GM19025 (cell line): ENCODE results near the gene PIP5K1A.
"Not testable (repeated sequence)": the region's sequence is repeated elsewhere in the genome, so short reads cannot be mapped to it uniquely, and the experiment has no call there.

Source experiments
- ATAC-seq: cut with Tn5 transposase; IDR thresholded peaks from one replicate; pipeline ENCODE4 v1.9.1; 2021; ENCODE audit warnings: mild to moderate bottlenecking, low read depth, moderate library complexity; ENCODE audit not compliant: unreplicated experiment

PIP5K1A gene

DNA sequence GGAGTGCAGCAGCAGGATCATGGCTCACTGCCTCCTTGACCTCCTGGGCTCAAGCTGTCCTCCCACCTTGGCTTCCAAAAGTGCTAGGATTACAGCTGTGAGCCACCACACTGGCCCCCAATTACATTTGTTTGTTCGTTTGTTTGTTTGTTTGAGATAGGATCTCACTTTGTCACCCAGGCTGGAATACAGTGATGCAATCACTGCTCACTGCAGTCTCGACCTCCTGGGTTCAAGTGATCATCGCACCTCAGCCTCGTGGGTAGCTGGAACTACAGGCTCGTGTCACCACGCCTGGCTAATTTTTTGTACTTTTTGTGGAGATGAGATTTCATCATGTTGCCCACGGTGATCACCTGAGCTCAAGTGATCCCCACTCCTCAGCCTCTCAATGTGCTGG, 6.3 kb upstream of the PIP5K1A start:
- no peak for ATAC-seq

DNA sequence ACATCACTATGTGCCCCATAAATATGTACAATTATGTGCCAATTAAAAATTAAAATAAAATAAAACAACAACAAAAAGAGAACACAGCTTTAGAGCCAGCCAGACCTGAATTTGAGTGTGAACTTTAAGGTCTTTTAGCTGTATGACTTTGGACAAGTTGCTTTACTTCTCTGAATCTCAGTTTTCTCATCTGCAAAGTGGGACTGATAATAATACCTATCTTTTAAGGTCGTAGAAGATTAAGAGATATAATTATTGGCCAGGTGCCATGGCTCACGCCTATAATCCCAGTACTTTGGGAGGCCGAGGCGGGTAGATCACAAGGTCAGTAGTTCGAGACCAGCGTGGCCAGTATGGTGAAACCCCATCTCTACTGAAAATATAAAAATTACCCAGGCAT, 5.0 kb upstream of the PIP5K1A start:
- ATAC-seq, result no peak

DNA sequence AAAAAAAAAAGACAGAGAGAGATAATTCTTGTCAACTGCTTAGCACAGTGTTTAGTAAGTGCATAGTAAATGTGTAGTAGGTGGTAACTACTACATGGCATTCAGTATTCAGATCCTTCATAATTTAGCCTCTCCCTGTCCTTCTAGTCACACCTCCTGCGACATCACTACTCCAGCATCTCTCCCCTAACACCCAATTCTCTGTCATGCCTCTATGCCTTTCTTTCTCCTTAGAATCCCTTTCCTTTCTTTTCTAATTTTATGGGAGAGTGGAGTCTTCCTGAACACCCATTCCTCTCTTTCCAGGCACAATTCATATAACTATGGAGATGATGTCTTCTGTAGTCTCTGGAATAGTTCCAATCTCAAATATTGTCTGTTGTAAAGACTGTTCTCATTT, 4.5 kb upstream of the PIP5K1A start:
- ATAC-seq, result no peak

DNA sequence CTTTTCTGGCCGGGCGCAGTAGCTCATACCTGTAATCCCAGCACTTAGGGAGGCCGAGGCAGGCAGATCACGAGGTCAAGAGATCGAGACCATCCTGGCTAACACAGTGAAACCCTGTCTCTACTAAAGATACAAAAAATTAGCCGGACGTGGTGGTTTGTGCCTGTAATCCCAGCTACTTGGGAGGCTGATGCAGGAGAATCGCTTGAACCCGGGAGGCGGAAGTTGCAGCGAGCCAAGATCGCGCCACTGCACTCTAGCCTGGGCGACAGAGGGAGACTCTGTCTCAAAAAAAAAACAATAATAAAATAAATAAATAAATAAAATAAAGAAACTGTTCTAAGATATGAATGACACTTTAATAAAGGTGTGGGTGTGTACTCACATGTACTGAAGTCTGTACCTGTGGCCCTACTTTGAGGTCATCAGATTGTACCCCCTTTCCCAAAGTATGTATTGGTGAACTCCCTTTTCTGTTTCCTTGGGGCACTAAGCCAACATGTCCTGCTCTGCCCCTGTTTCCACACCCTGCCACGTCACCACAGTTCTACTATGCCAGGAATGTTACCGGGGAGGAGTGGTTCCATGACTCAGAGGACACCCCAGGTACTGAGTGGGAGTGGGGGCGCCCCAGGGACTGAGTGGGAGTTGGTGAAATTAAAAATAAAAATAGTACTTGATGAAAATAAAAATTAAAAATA, 3.3 kb upstream of the PIP5K1A start:
- ATAC-seq, result not testable (repeated sequence)

DNA sequence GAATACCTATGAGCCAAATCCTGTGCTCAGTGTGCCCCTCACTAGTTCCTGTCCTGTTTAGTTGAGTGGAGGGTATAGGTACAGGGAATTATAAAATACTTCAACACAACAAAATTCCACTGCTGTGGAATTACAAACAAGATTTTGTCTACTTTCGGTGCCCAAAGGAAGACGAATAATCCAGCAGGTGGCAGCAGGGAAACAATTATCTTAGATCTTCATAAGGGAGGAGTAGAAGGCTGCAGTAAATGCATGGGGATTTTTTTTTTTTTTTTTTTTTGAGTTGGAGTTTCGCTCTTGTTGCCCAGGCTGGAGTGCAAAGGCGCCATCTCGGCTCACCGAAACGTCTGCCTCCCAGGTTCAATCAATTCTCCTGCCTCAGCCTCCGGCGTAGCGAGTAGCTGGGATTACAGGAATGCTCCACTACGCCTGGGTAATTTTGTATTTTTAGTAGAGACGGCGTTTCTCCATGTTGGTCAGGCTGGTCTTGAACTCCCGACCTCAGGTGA, 2.0 kb upstream of the PIP5K1A start:
- ATAC-seq, result no peak

DNA sequence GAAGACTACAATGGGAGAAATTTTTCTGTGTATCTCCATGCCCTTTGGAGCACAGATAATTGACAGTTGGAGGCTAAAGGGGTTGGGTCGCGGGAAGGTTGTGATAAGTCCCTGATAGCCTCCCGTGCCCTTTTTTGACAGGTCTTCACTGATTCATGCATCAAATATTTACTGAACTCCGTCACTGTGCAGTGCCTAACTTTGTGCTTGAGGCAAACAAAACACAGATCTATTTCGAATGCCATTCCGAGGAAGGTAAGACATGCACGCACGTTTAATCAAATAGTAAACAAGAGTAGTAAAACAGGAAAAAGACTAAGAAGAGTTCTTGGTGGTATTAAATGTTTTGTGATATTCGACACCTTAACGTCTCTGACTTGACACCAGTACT, 494 bp upstream of the PIP5K1A start:
- no peak for ATAC-seq

DNA sequence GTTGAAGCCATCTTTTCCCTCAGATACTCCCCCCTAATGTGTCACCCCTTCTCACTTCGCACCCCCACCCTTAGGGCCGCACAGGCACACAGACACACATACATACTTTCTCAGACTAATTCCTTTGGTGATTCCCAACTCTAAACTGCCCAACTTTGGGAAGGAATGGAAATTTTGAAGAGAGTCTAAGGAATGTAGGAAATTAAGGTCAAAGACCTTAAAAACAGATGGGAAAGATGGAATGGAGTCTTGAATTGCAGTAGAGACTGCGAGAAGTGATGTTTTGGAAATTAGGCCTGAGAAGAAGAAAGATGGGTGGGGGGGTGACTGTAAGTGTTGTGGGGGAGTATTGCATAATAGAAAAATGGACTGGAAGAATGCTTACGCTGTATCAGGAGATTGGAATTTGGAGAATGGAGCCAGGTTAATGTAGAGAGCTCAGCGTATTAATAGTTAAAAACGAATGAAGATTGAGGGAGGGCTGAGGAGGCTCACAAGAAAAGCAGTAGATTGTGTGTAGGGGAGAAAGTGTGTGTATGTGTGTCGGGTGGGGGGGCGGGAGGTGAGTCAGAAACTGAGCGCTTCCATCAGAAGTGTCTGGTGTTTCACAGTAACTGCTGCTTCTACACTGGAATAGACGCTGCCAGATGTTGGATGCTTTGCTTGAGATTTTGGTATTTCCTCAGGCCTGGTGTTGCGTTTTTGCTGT, 1.7 kb downstream of the PIP5K1A start:
- no peak for ATAC-seq

DNA sequence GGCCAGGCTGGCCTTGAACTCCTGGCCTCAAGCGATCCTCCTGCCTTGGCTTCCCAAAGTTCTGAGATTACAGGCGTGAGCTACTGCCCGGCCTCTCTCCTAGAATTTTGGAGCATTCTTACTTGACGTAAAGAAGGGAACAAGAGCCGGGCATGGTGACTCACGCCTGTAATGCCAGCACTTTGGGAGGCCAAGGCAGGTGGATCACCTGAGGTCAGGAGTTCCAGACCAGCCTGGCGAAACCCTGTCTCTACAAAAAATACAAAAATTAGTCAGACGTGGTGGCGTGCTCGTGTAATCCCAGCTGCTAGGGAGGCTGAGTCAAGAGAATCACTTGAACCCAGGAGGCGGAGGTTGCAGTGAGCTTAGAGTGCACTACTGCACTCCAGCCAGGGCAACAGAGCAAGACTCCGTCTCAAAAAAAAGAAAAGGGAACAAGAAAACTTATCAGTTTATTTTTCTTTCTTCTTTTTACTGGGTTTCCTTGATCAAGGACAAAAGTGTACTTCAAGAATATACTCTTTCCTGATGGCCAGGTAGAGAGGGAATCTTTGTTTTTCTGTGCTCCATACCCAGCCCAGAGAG, 7.1 kb downstream of the PIP5K1A start:
- not testable (repeated sequence) for ATAC-seq

DNA sequence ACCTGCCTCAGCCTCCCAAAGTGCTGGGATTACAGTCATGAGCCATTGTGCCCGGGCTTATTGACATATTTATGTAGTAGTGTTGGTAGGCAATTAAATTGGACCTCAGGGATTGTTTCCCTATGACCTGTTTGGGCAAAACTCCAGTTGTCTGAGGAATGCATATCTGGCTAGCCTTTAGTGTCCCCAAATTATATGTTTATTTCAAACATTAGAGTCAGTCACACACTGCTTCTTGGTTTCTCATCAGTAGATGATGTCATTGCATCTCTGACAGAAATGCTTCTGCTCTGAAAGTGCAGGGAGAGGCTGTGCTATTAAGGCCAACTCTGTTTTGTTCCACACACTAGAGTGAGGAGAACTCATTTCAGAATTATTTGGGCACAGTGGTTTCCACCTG, 12.5 kb downstream of the PIP5K1A start:
- no peak for ATAC-seq

DNA sequence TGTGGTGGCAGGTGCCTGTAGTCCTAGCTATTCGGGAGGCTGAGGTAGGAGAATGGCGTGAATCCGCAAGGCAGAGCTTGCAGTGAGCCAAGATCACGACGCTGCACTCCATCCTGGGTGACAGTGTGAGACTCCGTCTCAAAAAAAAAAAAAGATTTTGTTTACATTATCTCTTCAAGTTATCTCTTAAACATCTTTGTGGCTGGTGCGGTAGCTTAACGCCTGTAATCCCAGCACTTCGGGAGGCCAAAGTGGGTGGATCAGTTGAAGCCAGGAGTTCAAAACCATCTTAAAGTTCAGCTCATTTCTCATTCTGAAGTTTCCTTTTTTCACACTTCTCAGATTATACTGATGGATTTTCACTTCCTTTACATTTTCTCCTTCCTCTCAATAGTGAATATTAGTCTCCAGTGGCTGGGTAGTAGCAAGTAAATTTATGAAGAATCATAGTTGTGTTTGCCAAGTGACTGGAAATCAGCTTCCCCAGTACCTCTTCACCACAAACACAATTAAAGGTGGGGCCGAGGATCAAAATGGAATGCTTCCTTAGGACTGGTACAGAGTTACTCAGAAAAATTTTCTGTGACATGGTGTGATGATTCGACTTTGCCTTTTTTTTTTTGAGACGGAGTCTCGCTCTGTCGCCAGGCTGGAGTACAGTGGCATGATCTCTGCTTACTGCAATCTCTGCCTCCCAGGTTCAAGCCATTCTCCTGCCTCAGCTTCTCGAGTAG, 13.8 kb downstream of the PIP5K1A start:
- ATAC-seq, result no peak

DNA sequence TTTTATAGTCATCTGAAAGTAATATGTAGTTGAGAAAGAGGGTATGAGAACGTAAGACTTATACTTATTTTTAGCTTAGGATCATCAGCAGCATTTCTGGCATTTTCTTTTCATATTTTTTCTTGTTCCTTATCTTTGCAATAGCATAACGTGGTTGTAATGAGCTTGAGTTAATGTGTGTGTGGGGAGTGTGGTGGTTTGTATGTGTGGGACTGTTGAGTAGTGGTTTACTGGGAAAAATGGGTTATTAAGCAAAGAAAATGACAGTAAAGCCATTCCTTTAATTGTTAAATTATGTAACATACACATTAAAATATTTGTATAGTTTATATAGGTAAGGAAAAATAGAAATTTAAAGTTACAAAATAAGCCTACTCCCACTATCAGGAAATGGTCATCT, 15.2 kb downstream of the PIP5K1A start:
- no peak for ATAC-seq

DNA sequence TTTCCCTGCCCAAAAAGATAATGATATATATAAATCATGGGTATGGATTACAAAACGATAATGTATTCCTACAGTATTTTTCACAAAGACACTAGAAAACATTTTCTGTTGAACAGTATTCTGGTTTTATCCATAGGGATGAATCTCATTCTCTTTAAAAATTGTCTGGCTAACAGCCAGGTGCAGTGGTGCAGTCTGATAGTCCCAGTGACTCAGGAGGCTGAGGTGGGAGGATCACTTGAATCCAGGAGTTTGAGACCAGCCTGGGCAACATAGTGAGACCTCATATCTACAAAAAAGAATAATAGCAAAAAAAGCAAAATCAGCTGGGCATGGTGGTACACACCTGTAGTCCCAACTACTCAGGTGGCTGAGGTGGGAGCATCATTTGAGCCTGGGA, 23.3 kb downstream of the PIP5K1A start:
- no peak for ATAC-seq

DNA sequence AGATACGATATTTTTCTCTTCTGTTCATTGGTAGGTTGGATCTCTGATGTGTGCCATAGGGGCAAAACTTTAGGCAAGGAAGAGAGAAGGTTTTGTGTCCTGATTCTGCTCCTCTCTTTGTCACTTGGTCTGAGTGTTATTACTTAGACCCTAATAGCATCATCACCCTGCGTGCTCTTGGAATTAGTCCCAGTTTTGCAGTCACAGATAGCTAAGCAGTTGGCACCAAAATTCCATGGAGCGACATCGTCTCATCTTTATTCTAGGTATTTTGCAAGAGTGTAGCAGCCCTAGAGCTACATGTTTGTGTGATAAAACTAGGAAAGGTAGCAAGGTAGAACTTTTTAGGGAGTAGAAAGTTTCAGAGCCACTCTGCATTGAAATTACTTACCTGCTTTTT, 23.8 kb downstream of the PIP5K1A start:
- no peak for ATAC-seq

DNA sequence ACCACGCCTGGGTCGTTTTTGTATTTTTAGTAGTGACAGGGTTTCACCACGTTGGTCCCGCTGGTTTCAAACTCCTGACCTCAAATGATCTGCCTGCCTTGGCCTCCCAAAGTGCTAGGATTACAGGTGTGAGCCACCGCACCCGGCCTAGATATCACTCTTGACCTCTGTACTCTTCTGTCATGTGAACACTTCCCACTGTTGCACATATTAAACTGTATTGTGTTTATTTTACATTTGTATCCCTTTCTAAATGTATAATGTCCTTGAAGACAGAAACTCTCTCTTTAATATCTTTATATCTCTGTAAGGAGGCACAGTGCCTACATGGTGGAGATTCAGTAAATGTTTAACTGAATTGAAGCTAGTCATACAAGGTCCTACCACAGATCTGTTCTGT, 36.9 kb downstream of the PIP5K1A start:
- no peak for ATAC-seq

DNA sequence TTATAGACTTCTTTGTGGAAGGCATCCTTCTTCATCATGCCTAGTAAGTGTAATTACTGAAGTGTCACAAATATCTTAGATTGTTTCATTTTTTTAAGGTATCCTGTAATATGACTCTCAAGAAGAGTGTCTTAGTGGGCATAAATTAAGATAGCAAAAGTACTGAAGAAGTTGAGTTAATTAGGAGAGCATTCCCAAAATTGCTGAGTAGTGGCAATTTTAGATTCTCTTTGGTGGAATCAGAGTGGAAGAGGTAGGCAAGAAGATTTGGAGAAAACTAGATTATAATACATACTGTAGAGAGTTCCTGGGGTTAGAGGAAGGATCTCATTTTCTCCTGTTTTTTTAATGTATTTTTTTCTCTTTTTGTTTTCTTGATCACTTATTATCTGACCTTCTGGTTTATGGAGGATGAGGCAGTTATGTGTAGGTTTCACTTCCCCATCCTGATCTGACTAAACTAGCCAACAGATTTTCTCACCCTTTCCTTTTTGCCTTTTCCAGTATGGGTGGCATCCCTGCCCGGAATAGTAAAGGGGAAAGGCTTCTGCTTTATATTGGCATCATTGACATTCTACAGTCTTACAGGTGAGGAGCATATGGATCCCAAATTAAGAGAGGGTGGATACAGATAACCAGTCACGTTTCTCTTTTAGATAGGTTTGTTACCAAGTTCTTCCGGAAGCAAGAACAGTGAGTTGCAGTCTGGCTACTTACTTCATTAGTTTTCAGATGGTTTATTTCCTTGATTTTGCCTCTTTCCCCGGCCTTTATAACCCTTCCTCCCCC, 39.5 kb downstream of the PIP5K1A start:
- no peak for ATAC-seq

DNA sequence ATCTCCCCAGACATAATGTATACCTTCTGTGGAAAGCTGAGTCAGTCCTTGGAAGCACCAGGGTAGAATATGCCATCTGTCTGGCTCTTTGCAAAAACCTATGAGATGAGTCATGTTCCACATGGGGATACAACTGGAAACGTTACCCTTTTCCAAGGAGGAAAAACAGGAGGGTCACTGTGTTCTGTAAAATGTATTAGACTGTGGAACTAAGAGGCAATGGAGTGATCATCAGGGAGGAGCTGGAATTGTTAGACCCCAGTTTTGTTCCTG, 40.1 kb downstream of the PIP5K1A start:
- ATAC-seq, result no peak

DNA sequence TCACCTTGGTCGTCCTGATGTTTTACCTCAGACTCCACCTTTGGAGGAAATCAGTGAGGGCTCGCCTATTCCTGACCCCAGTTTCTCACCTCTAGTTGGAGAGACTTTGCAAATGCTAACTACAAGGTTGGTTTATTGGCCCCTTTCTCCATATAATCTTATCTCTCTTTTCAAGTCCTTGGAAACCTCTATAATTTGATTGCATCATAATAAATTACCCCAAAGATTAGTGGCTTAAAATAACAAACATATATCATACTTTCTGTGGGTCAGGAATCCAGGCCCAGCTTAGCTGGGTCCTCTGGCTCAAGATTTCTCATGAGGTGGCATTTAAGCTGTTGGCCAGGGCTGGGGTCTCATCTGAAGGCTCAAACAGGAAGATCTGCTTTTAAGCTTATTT, 44.1 kb downstream of the PIP5K1A start:
- ATAC-seq, result no peak

DNA sequence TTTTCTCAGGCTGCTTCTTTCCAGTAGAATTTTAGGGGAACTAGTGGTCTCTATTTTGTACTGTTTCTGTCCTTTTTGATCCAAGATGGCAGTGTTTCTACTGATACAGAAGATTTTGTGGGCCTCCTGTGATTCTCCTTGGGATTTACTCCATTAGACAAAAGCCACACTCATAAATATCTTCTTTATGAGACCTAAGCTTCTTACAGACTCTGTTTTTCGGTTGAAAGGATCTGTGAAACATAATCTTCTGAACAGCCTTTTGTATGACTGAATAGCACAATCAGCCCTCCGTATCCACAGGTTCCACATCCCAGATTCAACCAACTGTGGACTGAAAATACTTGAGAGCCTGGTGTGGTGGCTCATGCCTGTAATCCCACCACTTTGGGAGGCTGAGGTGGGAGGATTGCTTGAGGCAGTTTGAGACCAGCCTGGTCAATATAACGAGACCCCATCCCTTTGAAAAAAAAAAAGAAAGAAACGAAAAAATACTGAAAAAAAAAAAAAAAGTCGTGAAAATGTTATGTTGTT, 45.4 kb downstream of the PIP5K1A start:
- no peak for ATAC-seq

DNA sequence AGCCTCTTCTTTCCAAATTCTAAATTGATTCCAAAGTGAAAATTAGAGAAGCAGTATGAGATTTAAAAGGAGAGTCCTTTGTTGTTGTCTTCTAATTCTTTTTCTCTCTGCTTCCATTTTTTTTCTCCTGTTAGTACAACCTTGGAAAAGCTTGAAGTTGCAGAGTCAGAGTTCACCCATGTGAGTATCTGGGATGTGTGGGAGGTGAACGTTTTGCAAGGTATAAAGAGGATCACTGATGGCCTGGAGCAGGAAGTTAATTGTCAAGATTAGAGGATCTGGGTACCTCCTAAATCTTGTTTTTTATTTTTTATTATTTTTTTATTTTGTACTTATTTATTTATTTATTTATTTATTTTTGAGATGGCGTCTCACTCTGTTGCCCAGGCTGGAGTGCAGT, 48.4 kb downstream of the PIP5K1A start:
- ATAC-seq, result no peak
